Mucosa of rectum (tissue), 2 donors: ENCODE data around the gene SFXN1.

Experiments
- H3K27ac ChIP-seq, 2 donors: one replicate each; pipeline ENCODE4 v1.7.0; 2013; ENCODE audit warnings: inconsistent platforms in 2 of 2, low read depth in 2 of 2, low read length in 2 of 2
- H3K27me3 ChIP-seq, 2 donors: one replicate each; pipeline ENCODE4 v1.7.0; 2013; ENCODE audit warnings: low read length in 2 of 2; ENCODE audit not compliant: control insufficient read depth in 2 of 2, insufficient read depth in 2 of 2
- H3K36me3 ChIP-seq, 2 donors: one replicate each; pipeline ENCODE4 v1.7.0; 2013; ENCODE audit warnings: low read length in 2 of 2; ENCODE audit not compliant: control insufficient read depth in 2 of 2, insufficient read depth in 2 of 2
- H3K4me1 ChIP-seq, 2 donors: one replicate each; pipeline ENCODE4 v1.7.0; 2013; ENCODE audit warnings: low read length in 2 of 2, mild to moderate bottlenecking in 1 of 2; ENCODE audit not compliant: control insufficient read depth in 2 of 2, insufficient read depth in 2 of 2
- H3K4me3 ChIP-seq, 2 donors: one replicate each; pipeline ENCODE4 v1.7.0; 2013; ENCODE audit warnings: low read length in 2 of 2
- H3K9ac ChIP-seq, 2 donors: one replicate each; pipeline ENCODE4 v1.7.0; 2013; ENCODE audit warnings: low read length in 2 of 2, low read depth in 1 of 2, mild to moderate bottlenecking in 1 of 2
- H3K9me3 ChIP-seq, 2 donors: one replicate each; pipeline ENCODE4 v1.7.0; 2013; ENCODE audit warnings: low read length in 2 of 2; ENCODE audit not compliant: control insufficient read depth in 2 of 2
- donor health status: healthy.
- donor health status: Normal muscosa, but diverticular disease.

The SFXN1 gene

GRCh38 chr5:175564716-175565115, 86.4 kb downstream of the SFXN1 start:
- Histone ChIP-seq H3K27ac (no peak overlapping the region), H3K27me3 (peaks cover 2% of the 10 kb centered on the region in 2 donors), H3K4me3 (no peak overlapping the region), H3K9ac (no peak overlapping the region), H3K9me3 (no peaks in the 10 kb centered on the region), H3K4me1 (no peaks in the 10 kb centered on the region), H3K36me3 (no peaks in the 10 kb centered on the region)

DNA sequence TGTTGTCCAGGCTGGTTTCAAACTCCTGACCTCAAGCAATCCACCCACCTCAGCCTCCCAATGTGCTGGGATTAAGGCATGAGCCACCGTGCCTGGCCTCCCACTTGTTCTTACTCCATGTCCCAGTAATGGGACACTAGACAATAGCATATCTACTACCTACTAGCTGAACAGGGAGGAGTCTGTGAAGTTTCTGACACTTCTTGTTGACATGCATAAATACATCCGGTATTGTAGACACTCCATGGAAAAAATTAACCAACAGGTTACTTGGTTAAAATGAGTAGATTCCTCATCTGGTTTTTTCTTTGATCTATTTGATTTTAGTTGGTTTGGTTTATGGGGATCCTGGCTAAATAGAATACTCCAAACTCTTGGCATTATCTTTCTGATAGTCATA, 88.3 kb downstream of the SFXN1 start:
- H3K27me3 ChIP-seq: no peaks in the 10 kb centered on the region
- no peaks in the 10 kb centered on the region for H3K4me1 ChIP-seq
- no peaks in the 10 kb centered on the region for H3K36me3 ChIP-seq
- H3K27ac ChIP-seq: no peak overlapping the region
- H3K9me3 ChIP-seq: no peaks in the 10 kb centered on the region
- H3K4me3 ChIP-seq: no peak overlapping the region
- H3K9ac ChIP-seq: no peak overlapping the region

DNA sequence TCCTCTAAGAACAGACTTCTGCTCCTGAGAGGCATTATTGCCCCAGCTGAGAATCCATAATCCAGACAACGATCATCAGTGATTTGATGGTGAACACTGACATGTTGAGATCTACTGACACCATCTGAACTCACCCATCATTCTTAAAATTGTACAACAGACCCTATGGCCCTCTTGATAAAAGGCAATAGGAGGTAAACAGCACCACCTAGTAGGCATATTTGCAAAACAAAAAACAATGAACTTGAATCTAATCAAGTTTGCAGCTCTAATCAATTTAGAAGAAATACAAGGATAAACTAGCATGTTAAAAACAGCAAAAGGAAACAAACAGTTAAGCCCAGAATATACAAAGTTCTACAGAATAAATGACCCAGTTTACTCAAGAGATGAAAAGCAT, 89.6 kb downstream of the SFXN1 start:
- Histone ChIP-seq H3K36me3 (no peaks in the 10 kb centered on the region), H3K4me3 (no peak overlapping the region), H3K4me1 (no peaks in the 10 kb centered on the region), H3K27me3 (no peaks in the 10 kb centered on the region), H3K27ac (no peak overlapping the region), H3K9me3 (no peaks in the 10 kb centered on the region), H3K9ac (no peak overlapping the region)

DNA sequence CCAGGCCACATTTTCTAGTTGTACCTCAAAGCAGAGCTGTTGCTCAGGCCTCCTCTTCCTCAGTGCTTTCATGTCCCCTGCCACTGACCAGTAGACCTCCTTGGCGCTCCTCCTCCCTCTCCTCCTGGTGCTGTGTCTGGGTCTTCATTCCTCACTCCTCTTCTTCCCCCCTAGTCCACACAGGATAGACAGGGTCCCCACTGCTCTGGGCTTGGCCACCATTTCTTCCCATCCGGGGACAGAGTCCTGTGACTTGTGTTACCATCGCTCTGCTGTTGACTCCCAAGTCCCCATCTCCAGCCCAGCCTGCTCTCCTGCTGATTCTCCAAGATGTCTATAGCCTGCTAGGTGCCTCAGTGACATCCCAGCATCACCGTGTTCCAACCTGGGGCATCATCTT, 91.3 kb downstream of the SFXN1 start:
- no peaks in the 10 kb centered on the region for H3K36me3 ChIP-seq
- H3K4me1 ChIP-seq: peaks cover 0 to 7% of the 10 kb centered on the region in 2 donors
- no peaks in the 10 kb centered on the region for H3K9me3 ChIP-seq
- H3K4me3 ChIP-seq: no peak overlapping the region
- H3K9ac ChIP-seq: no peak overlapping the region
- no peak overlapping the region for H3K27ac ChIP-seq
- peaks cover 0 to 2% of the 10 kb centered on the region in 2 donors for H3K27me3 ChIP-seq

DNA sequence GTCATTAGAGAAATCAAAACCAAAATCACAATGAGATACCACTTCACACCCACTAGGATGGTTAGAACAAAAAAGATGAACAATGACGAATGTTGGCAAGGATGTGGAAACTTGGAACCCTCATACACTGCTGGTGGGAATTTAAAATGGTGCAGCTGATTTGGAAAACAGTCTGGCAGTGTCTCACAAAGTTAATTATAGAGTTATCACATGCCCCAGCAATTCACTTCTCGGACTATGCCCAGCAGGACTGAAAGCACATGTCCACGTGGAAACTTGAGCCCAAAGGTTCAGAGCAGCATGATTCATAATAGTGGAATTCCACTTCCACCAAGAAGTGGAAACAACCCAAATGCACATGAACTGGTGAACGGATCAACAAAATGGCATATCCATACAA, 94.5 kb downstream of the SFXN1 start:
- H3K4me3 ChIP-seq: no peak overlapping the region
- peaks cover 0 to 7% of the 10 kb centered on the region in 2 donors for H3K4me1 ChIP-seq
- H3K36me3 ChIP-seq: no peaks in the 10 kb centered on the region
- peaks cover 0 to 2% of the 10 kb centered on the region in 2 donors for H3K27me3 ChIP-seq
- no peak overlapping the region for H3K27ac ChIP-seq
- H3K9ac ChIP-seq: no peak overlapping the region
- no peaks in the 10 kb centered on the region for H3K9me3 ChIP-seq

DNA sequence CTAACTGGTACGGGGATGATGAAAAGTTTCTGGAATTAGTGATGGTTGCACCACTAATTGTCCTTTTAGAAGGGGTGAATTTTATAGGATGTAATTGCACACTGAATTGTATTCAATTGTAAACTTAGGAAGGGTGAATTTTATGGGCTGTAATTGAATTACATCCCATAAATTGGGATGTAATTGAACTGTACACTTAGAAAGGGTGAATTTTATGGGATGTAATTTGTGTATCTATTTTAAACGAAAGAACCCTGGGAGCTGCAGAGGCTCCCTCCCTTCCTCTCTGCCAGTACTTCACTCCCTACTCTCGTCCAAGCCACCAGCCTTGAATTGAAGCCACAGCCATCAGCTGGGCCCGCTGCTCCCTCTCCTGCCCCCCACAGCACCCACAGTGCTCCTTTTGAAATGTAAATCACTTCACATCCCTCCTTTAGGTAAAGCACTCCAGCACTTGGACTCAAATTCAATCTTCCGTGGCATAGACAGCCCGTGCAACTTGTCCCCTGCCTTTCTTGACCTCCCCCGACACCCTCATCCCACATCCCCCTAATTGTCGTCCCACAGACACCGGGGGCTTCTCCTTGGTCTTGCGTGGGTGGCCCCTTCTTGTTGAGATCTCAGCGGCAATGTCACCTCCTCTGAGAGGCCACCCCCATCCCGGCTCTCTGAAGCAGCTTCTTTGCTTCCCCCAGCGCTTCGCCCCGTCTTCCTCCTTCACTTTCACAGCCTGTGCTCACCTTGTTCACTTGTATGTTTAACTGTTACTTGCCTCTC, 95.3 kb downstream of the SFXN1 start:
- Histone ChIP-seq H3K9me3 (no peaks in the 10 kb centered on the region), H3K4me1 (peaks cover 0 to 7% of the 10 kb centered on the region in 2 donors), H3K27me3 (peaks cover 0 to 2% of the 10 kb centered on the region in 2 donors), H3K27ac (no peak overlapping the region), H3K36me3 (no peaks in the 10 kb centered on the region), H3K4me3 (no peak overlapping the region), H3K9ac (no peak overlapping the region)

- Histone ChIP-seq H3K4me1 (peaks cover 0 to 7% of the 10 kb centered on the region in 2 donors), H3K27me3 (peaks cover 0 to 2% of the 10 kb centered on the region in 2 donors), H3K9me3 (no peaks in the 10 kb centered on the region), H3K27ac (no peak overlapping the region), H3K36me3 (no peaks in the 10 kb centered on the region), H3K9ac (no peak overlapping the region), H3K4me3 (no peak overlapping the region)
Measured at GRCh38 chr5:175575301-175575700, 96.9 kb downstream of the SFXN1 start.

DNA sequence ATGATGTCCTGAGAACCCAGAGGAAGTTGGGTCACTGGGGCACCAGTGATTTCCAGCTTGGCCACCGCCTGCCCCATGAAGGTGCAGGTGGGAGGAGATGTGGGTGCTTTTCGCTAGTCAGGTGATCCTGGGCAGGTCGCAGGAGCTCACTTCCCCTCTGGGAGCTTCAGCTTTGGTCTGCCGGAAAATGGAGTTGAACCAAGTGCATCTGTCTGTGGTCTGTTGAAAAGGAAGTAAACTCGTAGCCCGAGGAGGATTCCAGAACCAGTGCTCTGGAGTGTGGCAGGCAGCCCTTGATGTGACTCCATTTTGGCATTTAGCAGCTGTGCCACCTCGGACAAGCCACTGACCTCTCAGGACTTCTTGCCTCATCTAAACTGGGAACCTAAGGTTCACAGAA, 97.7 kb downstream of the SFXN1 start:
- peaks cover 0 to 7% of the 10 kb centered on the region in 2 donors for H3K4me1 ChIP-seq
- H3K27me3 ChIP-seq: peaks cover 0 to 2% of the 10 kb centered on the region in 2 donors
- H3K9me3 ChIP-seq: no peaks in the 10 kb centered on the region
- H3K9ac ChIP-seq: no peak overlapping the region
- no peak overlapping the region for H3K27ac ChIP-seq
- H3K4me3 ChIP-seq: no peak overlapping the region
- H3K36me3 ChIP-seq: no peaks in the 10 kb centered on the region

GRCh38 chr5:175576591-175576990, 98.2 kb downstream of the SFXN1 start:
- Histone ChIP-seq H3K27me3 (peaks cover 0 to 2% of the 10 kb centered on the region in 2 donors), H3K27ac (no peak overlapping the region), H3K36me3 (no peaks in the 10 kb centered on the region), H3K4me1 (peaks cover 0 to 7% of the 10 kb centered on the region in 2 donors), H3K4me3 (no peak overlapping the region), H3K9me3 (no peaks in the 10 kb centered on the region), H3K9ac (no peak overlapping the region)
